HepG2 (cell line): ENCODE data around the gene ZNF582.
A peak's percentile ranks its signal among the peaks of the same experiment; 100 is the strongest.

ENCODE experiments used
- CTCF ChIP-seq: sonication (generic); formaldehyde crosslinking; IDR thresholded peaks from 2 replicates; pipeline ENCODE4 v1.5.0; 2020; ENCODE audit warnings: mild to moderate bottlenecking, missing genetic modification reagents, moderate library complexity
- POLR2A ChIP-seq, 2 experiments: IDR thresholded peaks; 2 replicates each; pipeline ENCODE4 v1.6.1; 2011; ENCODE audit warnings: low read depth in 2 of 2, low read length in 2 of 2, mild to moderate bottlenecking in 1 of 2, moderate library complexity in 1 of 2; ENCODE audit not compliant: insufficient read depth in 1 of 2

- TF ChIP-seq CTCF (CRISPR knock-in tag), result peak; percentile 71
- no peak for TF ChIP-seq POLR2A (IDR thresholded peaks at IDR 0.05; ENCODE audit: insufficient read depth in 1 of 2, low read depth in 2 of 2, low read length in 2 of 2)
Observed at GRCh38 chr19:56350416-56351045, 42.8 kb downstream of the ZNF582 start.
